Stimulated activated CD4-positive, alpha-beta T cell treated with anti-CD3 and anti-CD28 coated beads, Interleukin-4, amount 100 ng/mL, for 1 hour (primary cell): ENCODE data around the gene GP1BB.

Experiments
- DNase-seq: peaks from one replicate; pipeline ENCODE4 v3.0.0-alpha.2; 2020

The GP1BB gene

DNA sequence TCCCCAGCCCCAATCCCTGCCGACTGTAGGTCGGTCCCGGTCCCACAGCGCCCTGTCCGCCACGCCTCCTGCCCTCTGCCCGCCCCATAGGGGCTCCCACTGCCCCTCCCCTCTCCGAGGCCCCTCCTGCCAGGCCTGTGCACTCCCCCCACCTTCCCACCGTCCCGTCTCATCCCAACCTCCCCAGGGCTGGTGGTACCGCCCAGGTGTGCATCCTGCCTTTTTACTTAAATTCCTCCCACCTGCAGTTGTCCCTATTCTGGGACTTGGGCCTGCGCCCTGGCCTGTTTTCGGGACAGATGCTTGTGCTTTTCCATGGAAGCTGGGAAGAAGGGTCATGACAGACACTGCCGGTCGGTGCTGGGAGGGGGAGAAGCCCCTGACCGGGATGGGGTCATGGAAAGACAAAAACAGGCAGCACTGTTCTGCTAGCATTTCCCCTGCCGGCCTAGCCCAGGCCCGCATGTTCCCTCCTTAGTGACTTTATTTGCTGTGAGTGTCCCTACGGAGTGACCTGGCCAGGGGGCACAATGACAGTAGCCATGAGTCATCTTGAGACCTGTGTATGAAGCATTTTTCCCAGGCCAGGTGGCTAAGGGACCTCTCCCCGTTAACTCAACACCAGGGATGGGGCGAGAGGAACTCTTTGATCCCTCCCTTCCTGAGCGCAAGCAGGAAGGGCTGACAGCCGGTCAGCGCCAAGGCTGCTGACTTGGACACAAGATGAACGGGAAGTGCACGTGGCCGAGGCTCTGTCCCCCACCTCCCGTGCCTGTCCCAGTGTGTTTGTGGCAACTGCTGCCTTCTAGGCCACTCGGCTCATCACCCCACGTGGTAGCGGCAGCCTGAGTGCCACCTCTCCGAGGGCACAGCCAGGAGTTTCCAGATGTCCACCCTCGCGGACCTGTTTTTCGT is 44.3 kb downstream of the GP1BB start:
- DNase-seq = no peak

DNA sequence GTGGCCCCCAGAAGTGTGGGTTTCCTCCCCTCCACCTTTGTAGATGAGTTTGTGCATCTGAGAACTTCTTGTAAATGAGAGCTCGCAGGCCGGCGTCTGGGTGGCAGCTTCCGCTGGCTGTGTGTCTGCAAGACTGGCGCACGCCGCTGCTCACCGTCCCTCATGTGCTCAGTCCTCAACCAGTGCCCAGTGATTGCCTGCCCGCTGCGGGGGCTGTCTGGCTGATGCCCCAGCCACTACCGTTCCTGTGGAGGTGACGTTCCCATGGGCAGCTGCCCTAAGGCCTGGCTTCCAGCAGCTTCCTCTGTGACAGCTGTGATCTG is 46.0 kb downstream of the GP1BB start:
- no peak for DNase-seq

DNA sequence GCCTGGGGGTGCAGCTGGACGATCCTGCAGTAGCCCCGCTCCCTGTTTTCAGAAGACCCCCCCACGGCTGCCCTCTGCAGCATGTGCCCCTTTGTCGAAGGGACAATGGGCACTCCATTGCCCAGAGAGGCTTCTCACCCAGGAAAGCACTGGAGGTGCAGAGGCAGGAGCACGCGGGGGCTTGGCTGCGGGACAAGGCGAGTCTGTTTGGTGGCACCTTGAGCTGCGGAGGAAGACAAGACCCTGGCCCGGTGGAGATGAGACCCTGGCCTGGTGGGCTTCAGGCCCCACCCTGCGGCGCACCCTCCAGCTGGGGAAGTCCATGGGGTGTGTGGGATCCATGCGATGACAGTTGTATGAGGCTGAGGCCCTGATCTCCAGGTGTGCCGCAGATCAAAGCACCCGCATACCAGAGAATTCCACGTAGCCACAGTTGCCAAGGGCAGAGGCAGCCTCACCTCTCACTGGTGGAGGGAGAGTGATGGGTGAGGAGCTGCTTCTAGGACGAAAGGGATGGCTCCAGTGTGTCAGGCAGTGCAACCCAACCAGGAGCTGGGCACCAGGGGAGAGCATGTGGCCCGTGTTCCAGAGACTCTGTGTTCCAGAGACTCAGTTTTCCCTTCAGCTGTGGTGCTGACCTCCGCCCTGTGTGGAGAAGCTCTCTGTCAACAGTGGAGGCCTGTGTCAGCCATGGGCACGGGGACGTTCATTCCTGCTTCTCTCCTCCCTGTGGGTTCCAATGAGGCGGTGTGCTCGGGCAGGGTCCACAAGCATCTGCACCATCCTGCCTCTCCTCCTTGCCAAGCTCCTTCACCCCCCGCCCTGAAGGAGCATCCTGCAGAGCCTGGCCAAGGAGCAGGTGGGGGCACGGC is 47.2 kb downstream of the GP1BB start:
- DNase-seq = no peak

DNA sequence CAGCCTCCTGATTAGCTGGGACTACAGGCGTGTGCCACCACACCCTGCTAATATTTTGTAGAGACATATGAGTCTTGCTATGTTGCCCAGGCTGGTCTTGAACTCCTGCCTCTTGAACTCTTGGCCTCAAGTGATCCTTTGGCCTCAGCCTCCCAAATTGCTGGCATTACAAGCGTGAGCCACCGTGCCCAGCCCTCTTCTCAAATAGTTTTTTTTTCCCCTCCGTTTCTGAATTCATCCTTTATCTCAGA is 49.0 kb downstream of the GP1BB start:
- no peak for DNase-seq

DNA sequence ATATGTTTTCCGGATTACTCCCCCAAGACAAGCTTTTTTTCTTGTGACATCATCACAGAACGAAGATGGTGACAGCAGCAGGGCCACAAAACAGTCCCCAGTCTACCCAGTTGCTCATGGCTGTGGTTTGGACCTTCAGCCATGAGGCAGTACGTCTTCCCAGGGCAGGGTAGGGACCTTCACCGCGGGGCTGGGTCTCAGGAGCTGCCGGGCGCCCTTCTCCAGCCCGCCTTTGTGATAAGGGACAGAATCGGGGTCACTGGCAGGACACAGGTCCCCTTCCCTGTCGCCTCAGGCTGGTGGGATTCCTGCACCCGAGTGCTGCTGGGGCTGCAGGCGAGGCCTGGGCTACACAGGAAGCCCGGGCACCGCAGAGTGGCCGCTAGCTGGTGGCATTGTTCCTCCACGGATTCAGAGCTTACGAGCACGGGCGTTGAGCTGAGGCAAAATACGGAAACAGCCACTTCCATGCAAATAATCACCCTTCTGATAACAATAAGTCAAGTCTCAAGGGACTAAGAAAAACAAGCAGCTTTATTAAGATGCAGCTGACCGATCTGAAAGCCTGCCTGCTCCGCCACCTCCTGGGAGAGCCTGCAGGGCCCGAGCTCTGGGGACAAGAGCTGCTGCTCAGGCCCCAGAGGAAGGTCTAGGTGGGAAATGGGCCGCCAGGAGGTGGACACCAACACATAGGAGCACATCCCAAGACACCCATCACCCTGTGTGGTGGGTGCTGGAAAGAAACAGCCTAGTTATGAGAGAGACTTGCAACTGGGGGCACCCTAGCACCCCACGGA is 49.5 kb downstream of the GP1BB start:
- no peak for DNase-seq

DNA sequence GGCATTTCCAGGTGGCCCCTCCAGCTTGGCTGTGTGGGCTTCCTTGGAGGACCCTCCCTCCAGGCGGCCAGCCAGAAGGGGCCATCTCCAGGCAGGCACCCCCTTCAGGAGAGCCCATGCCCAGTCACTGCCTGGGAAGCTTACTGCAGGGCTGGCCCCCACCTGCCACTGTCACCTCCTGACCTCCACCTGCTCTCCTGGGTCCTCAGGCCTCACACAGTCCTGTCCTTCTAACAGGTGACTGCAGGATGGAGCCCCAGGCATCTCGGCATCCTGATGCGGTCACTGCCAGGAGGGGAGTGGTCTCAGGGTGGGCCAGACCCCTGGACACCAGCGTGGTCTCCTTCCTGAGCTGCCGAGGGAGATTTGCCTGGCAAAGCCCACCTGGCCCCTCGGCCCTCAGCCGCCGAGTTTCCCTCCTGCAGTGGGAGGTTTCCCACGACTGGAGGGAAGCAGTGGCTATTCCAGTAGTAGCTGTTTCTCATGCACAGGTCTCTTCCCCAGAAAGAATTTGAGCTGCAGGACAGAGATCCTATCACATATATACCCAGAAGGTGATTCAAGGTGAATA is 50.2 kb downstream of the GP1BB start:
- no peak for DNase-seq
